Astrocyte of the cerebellum (primary cell): ENCODE results near the gene MED16.
"Not testable (repeated sequence)": the region's sequence is repeated elsewhere in the genome, so short reads cannot be mapped to it uniquely, and the experiment has no call there.

Source experiments
- DNase-seq: peaks from one replicate; pipeline ENCODE4 v3.0.0-alpha.2; 2011; ENCODE audit warnings: low read depth
- H3K4me3 ChIP-seq: 2 replicates; pipeline ENCODE4 v1.5.1; 2011; ENCODE audit warnings: mild to moderate bottlenecking, low read depth, low read length, moderate library complexity
- in situ Hi-C: cut with HindIII; loops from 2 replicates; pipeline ENCODE4 v1.10.0; 2017; ENCODE audit warnings: low sequenced_read_pairs
- TF ChIP-seq, protein P1 (sequence below): IDR thresholded peaks from 2 replicates; pipeline ENCODE4 v1.5.1; 2012; ENCODE audit warnings: low read length, low read depth, moderate library complexity, mild to moderate bottlenecking; ENCODE audit errors: missing control alignments

Gene MED16

DNA sequence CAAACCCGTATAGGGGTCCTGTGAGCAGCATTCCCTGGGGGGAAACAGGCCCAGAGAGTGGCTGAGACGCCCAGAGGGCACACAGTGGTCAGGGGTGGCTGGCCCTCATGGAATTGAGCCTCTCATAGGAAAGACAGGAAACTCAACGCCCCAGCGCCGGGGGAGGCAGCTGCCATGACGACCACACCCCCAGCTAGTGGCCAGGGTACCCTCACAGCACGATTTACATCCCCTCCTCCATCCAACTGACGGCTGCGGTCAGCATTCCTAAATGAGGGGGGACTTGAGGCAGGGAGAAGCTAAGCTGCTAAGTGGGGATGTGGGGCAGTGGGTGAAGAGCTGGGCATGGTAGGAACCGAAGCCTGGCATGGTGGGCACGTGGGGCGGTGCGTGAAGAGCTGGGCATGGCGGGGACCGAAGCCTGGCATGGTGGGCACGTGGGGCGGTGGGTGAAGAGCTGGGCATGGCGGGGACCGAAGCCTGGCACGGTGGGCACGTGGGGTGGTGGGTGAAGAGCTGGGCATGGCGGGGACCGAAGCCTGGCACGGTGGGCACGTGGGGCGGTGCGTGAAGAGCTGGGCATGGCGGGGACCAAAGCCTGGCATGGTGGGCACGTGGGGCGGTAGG, 10.0 kb downstream of the MED16 start:
- TF ChIP-seq, protein P1, sequence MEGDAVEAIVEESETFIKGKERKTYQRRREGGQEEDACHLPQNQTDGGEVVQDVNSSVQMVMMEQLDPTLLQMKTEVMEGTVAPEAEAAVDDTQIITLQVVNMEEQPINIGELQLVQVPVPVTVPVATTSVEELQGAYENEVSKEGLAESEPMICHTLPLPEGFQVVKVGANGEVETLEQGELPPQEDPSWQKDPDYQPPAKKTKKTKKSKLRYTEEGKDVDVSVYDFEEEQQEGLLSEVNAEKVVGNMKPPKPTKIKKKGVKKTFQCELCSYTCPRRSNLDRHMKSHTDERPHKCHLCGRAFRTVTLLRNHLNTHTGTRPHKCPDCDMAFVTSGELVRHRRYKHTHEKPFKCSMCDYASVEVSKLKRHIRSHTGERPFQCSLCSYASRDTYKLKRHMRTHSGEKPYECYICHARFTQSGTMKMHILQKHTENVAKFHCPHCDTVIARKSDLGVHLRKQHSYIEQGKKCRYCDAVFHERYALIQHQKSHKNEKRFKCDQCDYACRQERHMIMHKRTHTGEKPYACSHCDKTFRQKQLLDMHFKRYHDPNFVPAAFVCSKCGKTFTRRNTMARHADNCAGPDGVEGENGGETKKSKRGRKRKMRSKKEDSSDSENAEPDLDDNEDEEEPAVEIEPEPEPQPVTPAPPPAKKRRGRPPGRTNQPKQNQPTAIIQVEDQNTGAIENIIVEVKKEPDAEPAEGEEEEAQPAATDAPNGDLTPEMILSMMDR, result no peak
- in situ Hi-C loops, result no loop called here

DNA sequence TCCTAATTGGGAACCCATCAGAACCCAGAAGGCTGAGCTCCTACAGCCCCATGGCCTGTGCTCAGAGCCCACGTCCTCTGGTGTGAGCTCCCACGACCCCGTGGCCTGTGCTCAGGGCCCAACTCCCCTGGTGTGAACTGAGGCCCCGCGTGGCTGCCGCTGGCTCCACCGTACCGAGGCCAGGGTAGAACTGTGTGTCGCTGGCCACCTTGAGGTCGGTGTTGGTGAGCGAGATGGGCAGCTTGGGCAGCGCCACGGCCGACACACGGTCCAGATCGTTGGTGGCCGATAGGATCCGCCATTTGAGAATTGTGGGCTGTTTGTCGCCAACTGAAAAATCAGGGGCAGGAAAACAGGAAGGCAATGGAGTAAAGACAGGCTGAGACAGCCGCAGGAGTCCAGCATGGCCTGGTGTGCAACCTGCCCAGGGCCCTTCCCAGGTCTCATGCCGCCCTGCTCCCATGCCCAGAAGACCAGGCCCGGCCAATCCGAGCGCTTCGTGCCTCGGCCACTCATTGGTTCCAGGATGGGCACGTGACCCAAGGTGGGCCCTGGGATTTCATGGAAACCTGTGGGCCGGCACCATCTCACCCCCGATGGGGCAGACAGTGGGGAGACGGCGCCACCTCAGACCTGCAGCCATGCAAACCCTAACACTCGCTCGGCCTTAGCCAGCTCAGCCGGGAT, 11.5 kb downstream of the MED16 start:
- TF ChIP-seq, protein P1, result no peak
- DNase-seq, result no peak
- in situ Hi-C loops, result no loop called here
- H3K4me3 ChIP-seq, result no peak overlapping the region

More for the DNA sequence above, 10.0 kb downstream of the MED16 start:
- no peak for DNase-seq
- H3K4me3 ChIP-seq, result no peak overlapping the region

DNA sequence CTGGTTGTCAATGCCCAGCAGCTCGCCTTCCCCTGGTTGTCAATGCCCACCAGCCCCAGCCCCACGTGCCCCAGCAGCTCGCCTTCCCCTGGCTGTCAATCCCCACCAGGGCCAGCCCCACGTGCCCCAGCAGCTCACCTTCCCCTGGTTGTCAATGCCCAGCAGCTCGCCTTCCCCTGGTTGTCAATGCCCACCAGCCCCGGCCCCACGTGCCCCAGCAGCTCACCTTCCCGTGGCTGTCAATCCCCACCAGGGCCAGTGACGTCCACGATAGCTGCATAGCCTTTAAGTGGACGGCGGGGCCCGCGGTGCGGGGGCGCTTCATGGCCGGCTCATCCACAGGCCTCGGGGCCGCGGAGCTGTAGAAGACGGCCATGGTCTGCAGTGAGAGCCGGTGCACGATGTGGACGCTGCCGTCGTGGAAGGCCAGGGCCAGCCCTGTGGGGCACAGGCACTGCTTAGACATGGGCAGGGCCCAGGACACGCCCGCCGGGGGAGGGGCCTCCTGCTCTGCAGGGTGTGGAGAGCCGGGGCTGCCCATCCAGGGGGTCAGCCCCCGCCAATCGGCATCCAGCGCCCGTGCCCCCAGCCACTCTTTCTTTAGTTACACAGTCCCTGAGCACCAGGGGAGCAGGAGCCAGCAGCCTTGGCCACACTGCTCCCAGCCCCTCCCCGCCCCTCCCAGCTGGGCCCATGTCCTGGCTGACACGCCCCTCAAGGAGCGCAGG, 13.1 kb downstream of the MED16 start:
- H3K4me3 ChIP-seq, result no peak overlapping the region
- DNase-seq, result no peak
- TF ChIP-seq, protein P1, result no peak
- in situ Hi-C loops, result no loop called here

DNA sequence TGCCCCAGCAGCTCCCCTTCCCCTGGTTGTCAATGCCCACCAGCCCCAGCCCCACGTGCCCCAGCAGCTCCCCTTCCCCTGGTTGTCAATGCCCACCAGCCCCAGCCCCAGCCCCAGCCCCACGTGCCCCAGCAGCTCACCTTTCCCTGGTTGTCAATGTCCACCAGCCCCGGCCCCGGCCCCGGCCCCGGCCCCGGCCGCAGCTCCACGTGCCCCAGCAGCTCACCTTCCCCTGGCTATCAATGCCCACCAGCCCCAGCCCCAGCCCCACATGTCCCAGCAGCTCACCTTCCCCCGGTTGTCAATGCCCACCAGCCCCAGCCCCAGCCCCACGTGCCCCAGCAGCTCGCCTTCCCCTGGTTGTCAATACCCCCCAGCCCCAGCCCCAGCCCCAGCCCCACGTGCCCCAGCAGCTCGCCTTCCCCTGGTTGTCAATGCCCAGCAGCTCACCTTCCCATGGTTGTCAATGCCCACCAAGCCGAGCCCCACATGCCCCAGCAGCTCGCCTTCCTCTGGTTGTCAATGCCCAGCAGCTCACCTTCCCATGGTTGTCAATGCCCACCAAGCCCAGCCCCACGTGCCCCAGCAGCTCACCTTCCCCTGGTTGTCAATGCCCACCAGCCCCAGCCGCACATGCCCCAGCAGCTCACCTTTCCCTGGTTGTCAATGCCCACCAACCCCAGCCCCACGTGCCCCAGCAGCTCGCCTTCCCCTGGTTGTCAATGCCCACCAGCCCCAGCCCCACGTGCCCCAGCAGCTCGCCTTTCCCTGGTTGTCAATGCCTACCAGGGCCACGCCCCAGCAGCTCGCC, 14.0 kb downstream of the MED16 start:
- in situ Hi-C loops, DNase-seq, H3K4me3 ChIP-seq: not testable (repeated sequence)

DNA sequence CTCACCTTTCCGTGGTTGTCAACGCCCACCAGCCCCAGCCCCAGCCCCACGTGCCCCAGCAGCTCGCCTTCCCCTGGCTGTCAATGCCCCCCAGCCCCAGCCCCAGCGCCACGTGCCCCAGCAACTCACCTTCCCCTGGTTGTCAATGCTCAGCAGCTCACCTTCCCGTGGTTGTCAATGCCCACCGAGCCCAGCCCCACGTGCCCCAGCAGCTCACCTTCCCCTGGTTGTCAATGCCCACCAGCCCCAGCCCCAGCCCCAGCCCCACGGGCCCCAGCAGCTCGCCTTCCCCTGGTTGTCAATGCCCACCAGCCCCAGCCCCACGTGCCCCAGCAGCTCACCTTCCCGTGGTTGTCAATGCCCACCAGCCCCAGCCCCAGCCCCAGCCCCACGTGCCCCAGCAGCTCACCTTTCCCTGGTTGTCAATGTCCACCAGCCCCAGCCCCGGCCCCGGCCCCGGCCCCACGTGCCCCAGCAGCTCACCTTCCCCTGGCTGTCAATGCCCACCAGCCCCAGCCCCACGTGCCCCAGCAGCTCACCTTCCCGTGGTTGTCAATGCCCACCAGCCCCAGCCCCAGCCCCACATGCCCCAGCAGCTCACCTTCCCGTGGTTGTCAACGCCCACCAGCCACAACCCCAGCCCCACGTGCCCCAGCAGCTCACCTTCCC, 14.9 kb downstream of the MED16 start:
- H3K4me3 ChIP-seq, DNase-seq, in situ Hi-C loops: not testable (repeated sequence)

DNA sequence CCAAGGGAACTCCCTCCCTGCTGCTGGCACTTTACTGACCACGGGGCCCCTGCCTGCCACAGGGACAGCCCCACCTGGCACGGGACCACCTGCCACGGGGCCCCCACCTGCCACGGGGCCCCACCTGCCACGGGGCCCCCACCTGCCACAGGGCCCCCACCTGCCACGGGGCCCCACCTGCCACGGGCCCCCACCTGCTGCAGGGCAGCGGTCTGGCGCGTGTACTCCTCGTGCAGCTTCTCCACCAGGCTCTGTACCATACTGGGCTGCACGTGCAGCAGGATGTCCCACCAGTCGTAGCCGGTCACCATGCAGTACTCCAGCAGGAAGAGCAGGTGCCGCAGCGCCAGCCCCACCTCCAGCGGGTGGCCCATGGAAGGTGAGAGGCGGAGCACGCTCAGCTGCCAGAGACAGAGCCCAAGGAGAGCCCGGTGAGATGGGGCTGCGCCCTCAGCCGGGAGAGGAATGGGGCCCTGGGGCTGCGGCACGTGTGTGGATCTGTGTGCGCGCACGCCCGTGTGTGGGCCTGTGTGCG, 16.1 kb downstream of the MED16 start:
- in situ Hi-C loops, result no loop called here
- TF ChIP-seq, protein P1, result no peak
- DNase-seq, result no peak
- H3K4me3 ChIP-seq, result no peak overlapping the region

DNA sequence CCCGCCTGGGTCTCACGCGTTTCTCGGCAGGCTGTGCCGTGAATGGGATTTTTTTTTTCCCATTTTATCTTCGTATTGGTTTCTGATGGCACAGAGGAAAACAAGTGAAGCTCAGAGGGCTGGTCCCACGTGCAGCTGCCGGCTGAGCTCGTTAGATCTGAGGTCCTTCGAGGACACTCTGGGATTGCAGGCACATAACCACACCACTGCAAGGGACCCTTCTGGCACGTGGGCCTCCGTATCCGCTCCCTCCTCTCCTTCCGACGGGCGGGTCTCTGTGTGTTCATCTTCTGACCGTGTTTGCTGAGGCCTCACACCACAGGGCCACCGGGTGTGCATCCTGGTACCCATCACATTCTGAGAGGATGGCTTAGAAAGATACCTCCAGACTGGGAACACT, 16.9 kb downstream of the MED16 start:
- TF ChIP-seq, protein P1, result no peak
- H3K4me3 ChIP-seq, result no peak overlapping the region
- no peak for DNase-seq
- in situ Hi-C loops, result no loop called here
